ENCODE results near the gene RFX8. TPM values are rescaled to one million over a fixed set of nuclear protein-coding genes. Genes with fewer than 3 reads are reported as not detected.

The RFX8 gene
- total RNA-seq, 1 experiment from 2014 or later: not detected

- POLR2A ChIA-PET (ENCODE audit: low non-redundant PET): no interaction called here
- H3K27me3 ChIP-seq (replicated peaks; ENCODE audit: insufficient read depth, low read depth, low read length, poor library complexity): no peaks in the 10 kb centered on the region
- no TSS peak for BruUV-seq (replicated peaks)
Measured at GRCh38 chr2:101480764-101481163, 5.9 kb upstream of the RFX8 start.

GRCh38 chr2:101479810-101480209, 4.9 kb upstream of the RFX8 start:
- no TSS peak for BruUV-seq (replicated peaks)
- Histone ChIP-seq H3K27me3 (replicated peaks; ENCODE audit: insufficient read depth, low read depth, low read length, poor library complexity) (no peaks in the 10 kb centered on the region), H3K27ac (ENCODE audit: low read depth, low read length, poor library complexity, severe bottlenecking) (no peak overlapping the region), H3K9me3 (ENCODE audit: low read depth, low read length, poor library complexity, severe bottlenecking) (no peaks in the 10 kb centered on the region), H3K4me3 (ENCODE audit: low read depth, low read length, poor library complexity, severe bottlenecking) (no peak overlapping the region), H3K36me3 (ENCODE audit: insufficient read depth, low read length, poor library complexity, severe bottlenecking) (no peaks in the 10 kb centered on the region), H3K4me1 (ENCODE audit: insufficient read depth, low read length, poor library complexity, severe bottlenecking) (no peaks in the 10 kb centered on the region)
- ChIA-PET CTCF (no interaction called here), POLR2A (ENCODE audit: low non-redundant PET) (no interaction called here)
- DNase-seq (ENCODE audit: low spot score): no peak
- intact Hi-C loops (cut with micrococcal nuclease; ENCODE audit: unreplicated experiment): no loop called here
- no peak for TF ChIP-seq EZH2 (IDR thresholded peaks at IDR 0.05; ENCODE audit: borderline replicate concordance, low read depth, low read length, poor library complexity, severe bottlenecking)
- no peak for TF ChIP-seq CTCF (conservative IDR thresholded peaks at IDR 0.05; ENCODE audit: low read depth, low read length)

More at GRCh38 chr2:101480764-101481163, 5.9 kb upstream of the RFX8 start:
- H3K36me3 ChIP-seq (ENCODE audit: insufficient read depth, low read length, poor library complexity, severe bottlenecking): no peaks in the 10 kb centered on the region
- no peak overlapping the region for H3K4me3 ChIP-seq (ENCODE audit: low read depth, low read length, poor library complexity, severe bottlenecking)
- CTCF ChIA-PET: no interaction called here
- no peak for DNase-seq (ENCODE audit: low spot score)
- H3K9me3 ChIP-seq (ENCODE audit: low read depth, low read length, poor library complexity, severe bottlenecking): no peaks in the 10 kb centered on the region
- no peak overlapping the region for H3K27ac ChIP-seq (ENCODE audit: low read depth, low read length, poor library complexity, severe bottlenecking)
- H3K4me1 ChIP-seq (ENCODE audit: insufficient read depth, low read length, poor library complexity, severe bottlenecking): no peaks in the 10 kb centered on the region
- intact Hi-C loops (cut with micrococcal nuclease; ENCODE audit: unreplicated experiment): no loop called here
- TF ChIP-seq CTCF (conservative IDR thresholded peaks at IDR 0.05; ENCODE audit: low read depth, low read length): no peak
- no peak for TF ChIP-seq EZH2 (IDR thresholded peaks at IDR 0.05; ENCODE audit: borderline replicate concordance, low read depth, low read length, poor library complexity, severe bottlenecking)

GRCh38 chr2:101479328-101479727, 4.4 kb upstream of the RFX8 start:
- peak; percentile 23 for DNase-seq (ENCODE audit: low spot score)
- H3K9me3 ChIP-seq (ENCODE audit: low read depth, low read length, poor library complexity, severe bottlenecking): no peaks in the 10 kb centered on the region
- no peaks in the 10 kb centered on the region for H3K36me3 ChIP-seq (ENCODE audit: insufficient read depth, low read length, poor library complexity, severe bottlenecking)
- BruUV-seq (replicated peaks): no TSS peak
- intact Hi-C loops (cut with micrococcal nuclease; ENCODE audit: unreplicated experiment): no loop called here
- H3K4me1 ChIP-seq (ENCODE audit: insufficient read depth, low read length, poor library complexity, severe bottlenecking): peaks cover under 1% of the 10 kb centered on the region
- no peak overlapping the region for H3K4me3 ChIP-seq (ENCODE audit: low read depth, low read length, poor library complexity, severe bottlenecking)
- ChIA-PET CTCF (no interaction called here), POLR2A (ENCODE audit: low non-redundant PET) (no interaction called here)
- no peak overlapping the region for H3K27ac ChIP-seq (ENCODE audit: low read depth, low read length, poor library complexity, severe bottlenecking)
- TF ChIP-seq CTCF (conservative IDR thresholded peaks at IDR 0.05; ENCODE audit: low read depth, low read length): no peak
- no peak for TF ChIP-seq EZH2 (IDR thresholded peaks at IDR 0.05; ENCODE audit: borderline replicate concordance, low read depth, low read length, poor library complexity, severe bottlenecking)
- no peaks in the 10 kb centered on the region for H3K27me3 ChIP-seq (replicated peaks; ENCODE audit: insufficient read depth, low read depth, low read length, poor library complexity)

Data from A673 (cell line).